HG02884 (cell line): ENCODE measurements around the gene ATG10.

ENCODE experiments used
- ATAC-seq: cut with Tn5 transposase; IDR thresholded peaks from one replicate; pipeline ENCODE4 v1.9.1; 2021; ENCODE audit warnings: mild to moderate bottlenecking, moderate library complexity; ENCODE audit not compliant: unreplicated experiment

The ATG10 gene

DNA sequence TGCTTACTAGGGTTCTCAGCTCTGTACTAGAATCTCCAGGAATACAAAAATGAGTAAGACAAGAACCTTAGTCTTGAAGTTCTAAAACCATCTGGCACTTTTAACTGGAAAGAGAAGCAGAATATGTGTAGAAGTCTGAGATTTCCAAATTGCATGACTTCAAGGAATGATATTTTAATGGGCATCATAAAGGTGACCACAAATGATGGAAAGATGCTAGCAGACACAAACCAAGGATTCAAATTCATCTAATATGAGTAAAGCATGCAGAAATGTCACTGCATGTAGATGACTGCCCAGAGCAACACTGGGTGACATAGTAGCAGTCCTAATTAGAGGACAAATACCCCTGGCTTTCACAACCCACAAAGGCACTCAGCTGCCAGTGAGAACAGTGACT lies 189.1 kb downstream of the ATG10 start:
- no peak for ATAC-seq

DNA sequence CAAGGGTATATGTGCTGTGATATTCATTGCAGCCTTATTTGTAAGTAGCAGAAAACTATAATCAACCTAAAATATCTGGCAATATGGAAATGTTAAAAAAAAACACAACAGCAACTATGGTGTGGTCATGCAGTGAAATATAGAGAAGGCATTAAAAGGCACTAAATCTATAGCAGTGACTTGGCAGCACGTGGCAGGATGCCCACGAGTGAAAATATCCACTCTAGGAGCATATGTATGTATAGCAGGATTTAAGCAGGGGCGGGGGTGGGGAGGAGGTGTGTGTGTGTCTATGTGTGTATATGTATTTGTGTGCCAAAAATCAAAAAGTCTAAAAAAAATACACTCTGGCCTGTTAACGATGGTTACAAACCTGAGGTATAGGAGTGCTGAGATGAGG lies 190.8 kb downstream of the ATG10 start:
- ATAC-seq, result no peak

DNA sequence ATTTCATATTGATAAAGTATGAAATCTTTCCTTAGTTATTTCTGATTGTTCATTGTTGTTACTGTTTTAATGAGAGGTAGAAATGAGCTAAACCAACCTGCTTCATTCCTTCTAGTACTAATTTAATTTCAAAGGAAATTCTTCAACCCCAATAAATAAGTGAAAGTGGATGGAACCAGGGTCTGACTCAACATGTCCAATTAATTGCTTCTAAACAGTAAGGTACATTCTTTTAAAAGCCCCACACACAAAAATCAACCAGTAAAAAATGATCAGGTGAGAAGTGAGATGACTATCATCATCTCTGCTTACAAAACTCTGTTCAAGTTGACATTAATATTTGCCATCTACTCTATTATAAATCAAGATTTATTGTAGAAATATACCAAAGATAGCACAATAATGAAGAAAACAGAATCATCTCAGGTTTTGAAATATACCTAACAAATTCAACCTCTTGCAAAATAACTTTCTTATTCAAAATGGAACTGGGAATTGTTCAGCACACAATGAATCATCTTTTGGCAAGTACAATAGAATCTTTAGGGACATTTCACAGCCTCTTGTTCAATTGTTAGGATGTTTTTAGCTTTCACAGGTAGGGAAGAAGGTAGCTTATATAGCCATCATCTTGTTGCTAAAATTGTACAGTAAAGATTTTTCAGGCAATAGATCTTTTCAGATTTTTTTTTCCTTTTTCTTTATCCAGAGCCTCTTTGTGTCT lies 191.8 kb downstream of the ATG10 start:
- ATAC-seq, result no peak

DNA sequence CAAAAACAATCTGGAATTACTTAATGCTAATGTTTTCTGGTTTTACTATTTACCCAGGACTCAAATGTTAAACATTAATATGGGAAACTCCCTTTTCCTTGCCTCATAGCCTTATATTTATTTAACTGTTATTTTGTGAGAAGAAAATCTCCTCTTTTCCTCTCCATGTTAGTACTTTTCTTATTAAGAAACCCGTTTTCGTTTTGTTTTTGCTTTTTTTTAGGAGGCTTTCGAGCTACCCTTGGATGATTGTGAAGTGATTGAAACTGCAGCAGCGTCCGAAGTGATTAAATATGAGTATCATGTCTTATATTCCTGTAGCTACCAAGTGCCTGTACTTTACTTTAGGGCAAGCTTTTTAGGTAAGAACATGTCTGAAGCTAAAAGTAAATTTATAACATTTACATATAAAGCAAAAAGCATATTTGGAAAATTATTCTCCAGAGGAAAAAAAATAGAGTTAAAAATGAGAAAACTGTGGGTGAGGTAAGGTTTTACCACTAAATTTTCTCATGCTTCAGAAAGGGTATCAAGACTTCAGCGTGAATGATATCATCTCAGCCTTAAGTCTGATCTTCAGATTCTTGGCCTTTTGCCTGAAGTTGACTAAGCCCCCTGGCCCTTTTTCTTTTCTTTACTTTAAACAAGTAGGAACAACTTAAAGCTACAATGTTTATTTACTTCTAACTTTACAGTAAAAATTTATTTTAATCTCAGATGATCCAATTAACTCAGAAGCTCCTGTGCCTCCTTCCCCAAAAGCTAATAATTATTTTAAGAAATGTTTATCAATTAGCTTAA lies 192.6 kb downstream of the ATG10 start:
- no peak for ATAC-seq

DNA sequence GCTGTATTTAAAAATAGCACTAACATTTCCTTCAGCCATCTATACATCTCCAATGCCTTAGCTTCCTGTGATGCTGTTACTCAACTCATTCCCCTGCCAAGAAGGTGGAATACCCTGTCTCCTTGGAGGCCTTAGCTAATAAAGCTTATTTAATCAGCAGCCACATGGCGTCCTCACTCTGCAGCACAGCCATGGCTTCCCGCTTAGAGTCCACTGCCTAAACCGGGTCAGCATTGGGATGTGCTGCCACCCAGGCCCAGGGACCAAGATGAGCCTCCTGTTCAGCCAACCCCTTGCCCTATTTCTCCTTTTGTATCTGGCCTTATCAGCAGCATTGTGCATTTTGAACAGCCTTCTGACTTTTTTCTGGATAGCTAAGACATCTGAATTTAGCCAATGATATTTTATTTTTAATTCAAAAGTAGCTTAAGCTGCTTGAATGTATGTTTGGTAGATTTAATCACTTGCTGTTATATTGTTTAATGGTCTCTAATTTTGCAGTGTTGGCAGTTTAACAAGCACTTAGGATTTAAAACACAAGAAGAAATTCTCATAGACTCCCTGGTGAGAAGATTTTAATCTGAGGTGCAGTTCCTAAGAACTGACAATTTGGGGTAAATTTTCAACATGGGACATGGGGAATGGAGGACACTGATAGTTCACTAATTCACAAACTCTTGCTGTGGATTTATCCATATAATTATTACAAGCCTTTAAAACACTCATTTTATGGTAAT lies 193.3 kb downstream of the ATG10 start:
- ATAC-seq, result no peak

DNA sequence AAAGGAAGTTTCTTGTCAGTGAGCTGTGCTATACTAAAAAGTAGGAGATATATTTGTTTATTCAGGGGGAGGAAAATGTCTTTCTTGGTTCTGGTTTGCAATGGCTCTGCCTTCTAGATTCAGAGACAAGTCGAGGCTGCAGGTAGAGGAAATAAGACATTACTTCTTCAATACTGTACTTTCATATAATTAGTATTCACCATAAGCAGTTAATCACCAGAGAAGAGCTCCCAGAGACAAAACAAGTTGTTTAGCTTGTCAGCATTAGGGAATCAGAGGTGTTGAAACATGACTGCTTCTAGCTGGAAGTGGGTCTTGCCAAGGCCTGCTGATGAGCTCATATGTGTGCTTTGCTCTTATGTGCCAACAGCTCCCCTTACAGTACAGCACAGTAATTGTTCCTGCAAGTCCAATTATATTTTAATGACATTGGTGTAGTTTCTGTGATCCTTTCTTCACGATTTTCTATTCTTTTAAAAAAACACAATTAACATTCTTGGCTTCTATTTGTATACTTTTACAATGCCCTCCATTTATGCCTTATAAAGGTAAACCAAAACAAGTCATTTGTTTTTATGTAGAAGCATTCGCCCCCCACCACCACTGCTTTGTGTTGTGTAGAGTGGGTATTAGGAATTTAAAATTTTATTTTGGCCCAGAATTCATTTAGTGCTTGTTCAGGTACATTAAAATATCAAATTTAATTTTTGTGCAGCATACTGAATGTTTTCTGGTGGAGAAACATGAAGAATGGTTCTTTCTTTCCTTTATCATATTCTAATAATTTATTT lies 194.1 kb downstream of the ATG10 start:
- peak; percentile 86 for ATAC-seq

DNA sequence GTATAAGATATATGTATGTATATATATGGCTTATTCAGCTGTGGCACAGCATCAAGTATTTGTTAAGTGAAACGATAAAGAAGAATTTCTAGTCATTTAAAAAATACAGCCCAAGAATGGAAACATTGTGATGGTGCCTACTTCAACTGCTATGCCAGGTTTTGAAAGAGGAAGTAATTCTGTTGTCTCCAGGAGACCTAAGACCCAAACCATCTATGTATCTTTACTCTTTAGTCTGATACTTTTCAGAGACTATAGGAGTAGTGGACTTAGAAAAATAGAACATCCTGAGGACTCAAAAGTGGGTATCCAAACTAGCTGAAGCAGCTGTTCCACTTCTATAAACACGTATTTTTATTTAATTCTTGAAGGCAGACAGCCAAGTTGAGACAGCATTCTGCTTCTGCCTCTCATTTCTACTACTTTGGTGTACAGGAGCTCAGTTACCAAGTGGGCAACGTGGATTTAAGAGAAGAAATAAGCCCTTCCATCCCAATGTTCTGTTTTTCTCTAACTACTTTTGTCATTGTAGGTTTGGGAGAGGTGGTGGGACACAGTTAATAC lies 195.6 kb downstream of the ATG10 start:
- no peak for ATAC-seq

DNA sequence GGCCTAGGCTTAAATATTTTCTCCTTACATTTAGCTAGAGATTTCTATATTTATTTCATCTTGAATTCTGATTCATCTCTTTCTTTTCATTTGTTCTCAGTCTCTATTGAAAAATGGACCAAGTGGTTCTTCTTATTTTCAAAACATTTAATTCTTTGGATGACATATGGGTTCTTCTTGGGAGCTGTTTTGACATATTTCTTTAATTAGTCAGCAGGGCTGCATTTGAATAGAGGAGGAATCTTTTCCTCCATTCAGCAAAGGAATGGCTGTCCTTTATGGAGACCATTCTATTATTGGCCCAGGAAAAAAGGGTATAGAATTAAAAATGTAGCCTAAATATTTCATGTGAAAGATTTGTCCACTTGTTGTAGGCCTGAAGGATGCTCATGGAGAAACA lies 196.5 kb downstream of the ATG10 start:
- ATAC-seq, result no peak

DNA sequence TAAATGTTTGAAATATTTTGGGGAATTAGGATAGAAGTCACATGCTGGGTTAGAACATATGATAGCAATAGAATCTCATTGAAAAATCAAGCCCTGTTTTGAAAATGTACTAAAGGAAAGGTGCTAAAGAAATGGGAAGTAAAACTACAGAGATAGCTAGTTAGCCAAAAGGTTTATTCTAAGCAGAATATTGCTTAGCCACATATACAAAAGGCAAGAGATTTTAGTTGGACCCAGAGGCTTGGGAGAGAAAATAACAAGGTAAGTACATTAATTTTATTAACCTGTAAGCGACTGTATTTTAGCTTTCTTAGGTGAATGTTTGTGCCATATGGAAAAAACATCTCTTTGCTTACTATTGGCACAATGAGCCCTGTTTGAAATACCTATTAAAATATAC lies 198.1 kb downstream of the ATG10 start:
- no peak for ATAC-seq

DNA sequence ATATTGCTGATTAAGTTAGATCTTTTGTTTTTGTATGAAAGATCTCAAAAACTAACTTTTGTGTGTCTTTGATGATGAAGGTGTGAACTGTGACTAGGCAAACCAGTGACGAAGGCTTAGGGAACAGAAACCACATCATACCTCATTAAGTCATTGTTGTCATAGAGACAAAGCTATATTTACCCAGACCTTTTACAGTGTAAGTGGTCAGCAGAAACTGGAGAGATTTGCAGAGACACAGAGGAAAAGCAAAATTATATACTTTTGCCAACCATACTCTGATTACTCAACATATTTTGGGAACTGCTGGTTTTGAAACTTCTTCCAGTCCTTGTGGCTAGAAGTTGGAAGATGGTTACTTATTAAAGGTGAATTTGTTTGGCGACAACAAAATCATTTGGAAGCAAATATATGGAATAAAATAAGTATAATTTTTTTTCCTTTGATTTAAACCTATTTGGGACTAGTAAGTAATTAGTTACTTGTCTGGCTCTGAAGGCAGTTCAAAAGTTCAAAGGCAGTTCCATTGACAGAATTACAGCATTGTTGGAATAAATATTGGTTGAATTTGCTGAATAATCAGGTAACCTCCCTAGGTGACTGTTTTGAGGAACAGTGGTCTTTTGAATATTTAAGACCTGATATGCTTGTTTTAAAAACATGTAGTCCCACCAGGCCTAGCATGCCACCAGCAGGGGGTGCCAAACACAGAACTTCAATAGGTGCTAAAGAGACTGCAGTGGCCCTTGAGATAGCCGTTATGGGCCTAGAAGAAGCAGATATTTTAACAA lies 202.5 kb downstream of the ATG10 start:
- ATAC-seq, result peak; percentile 98

DNA sequence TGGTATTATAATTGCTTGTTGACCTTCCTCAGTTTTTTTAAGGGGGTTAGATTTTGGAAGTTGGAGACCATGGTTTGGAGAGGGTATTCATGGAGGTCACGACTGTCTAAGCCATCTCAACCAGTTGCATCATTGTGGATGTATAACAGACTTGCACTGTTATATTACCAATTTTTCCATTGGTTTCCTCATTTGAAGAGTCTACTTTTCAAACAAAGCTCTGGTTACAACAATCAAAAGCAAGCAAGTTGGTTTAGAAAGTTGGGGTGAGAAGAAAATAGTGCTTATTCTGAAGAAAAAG lies 203.0 kb downstream of the ATG10 start:
- ATAC-seq, result no peak

DNA sequence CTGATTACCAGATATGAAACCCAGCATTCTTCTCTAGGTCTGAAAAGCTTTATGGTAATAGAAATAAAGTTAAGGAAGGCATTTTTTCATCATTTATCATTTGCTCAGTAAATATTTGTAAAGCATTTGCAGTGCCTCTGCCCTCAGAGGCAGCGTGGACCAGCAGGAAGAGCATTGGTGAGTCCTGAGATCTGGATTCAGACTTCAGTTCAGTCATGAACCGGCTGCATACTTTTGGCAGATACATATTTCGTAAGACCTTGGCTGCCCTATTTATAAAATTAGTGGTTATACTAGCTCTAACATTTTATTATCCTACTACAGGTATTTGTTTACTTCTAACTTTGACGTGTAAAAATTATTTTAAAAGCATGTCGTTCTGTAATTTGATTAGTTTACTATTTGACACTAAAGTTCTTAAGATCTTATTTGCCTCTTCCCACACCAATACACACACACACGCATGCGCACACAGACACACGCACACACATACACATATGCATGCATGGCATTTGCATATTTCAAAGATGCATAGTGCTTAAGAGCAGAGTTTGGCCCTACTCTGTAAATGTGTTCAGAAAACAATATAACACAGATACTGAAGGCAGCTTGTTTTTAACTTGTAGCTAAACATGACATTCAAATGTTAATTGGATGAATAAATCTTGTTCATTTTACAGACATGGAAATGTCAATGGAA lies 204.4 kb downstream of the ATG10 start:
- no peak for ATAC-seq

DNA sequence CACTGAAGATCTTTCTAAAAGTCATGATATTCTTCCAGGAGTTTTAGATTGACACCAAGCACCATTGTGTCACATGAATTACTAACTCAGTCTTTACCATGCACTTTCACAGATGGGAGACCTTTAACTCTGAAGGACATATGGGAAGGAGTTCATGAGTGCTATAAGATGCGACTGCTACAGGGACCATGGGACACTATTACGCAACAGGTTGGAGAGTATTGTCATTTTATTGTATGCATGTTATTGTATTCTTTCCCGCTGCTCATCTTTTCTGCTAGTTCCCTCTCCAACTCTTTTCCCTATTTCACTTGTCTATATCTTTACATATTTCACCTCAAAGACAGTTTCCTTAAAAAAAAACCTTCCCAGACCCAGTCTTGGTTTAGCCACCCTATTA lies 206.6 kb downstream of the ATG10 start:
- ATAC-seq, result no peak

DNA sequence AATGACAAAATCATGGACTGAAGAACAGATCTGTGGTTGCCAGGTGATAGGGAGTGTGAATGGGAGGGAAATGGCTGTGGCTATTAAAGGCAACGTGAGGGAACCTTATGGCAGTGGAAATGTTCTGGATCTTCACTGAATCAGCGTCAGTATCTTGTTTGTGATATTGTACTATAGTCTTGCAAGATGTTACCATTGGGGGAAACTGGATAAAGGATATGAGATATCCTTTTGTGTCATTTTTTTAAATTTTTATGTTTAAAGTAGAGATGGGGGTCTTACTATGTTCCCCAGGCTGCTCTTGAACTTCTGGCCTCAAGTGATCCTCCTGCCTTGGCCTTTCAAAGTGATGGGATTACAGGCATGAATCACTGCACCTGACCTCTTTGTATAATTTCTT lies 210.8 kb downstream of the ATG10 start:
- no peak for ATAC-seq

DNA sequence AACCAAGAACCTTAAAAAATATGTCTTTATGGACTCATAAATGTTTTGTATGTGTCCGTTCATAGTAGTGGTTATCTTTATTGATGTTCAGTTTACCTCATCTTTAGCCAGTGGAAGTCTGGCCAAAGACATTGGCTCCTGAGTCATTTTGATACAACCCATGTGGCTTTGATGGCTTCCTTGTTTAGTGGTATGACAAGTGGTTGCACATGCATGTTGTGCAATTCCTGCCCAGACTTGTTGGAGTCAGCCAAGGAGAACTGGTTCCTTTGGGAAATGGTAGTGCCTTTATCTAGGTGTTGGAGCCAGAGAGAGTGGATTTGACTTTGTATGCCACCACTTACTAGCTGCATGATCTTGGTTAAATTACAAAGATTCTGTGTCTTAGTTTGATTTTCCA lies 212.0 kb downstream of the ATG10 start:
- ATAC-seq, result no peak

DNA sequence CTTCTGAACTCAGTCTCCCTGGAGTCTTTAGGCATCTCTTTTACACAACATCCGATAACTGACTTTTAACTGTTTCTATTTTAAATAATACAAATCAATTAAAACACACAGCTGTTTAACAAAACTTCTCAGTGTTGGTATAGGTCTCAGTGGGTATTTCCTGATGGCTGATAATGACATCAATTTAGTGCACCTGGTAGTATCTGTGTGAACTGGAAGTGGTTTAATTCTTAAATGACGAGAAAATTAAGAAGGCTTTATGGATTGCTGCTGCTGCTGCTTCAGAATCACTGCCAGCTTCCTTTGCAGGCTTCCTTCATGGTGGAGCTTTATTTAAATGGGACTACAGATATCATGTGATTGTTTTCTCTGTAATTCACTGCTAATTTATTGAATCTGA lies 214.0 kb downstream of the ATG10 start:
- no peak for ATAC-seq

DNA sequence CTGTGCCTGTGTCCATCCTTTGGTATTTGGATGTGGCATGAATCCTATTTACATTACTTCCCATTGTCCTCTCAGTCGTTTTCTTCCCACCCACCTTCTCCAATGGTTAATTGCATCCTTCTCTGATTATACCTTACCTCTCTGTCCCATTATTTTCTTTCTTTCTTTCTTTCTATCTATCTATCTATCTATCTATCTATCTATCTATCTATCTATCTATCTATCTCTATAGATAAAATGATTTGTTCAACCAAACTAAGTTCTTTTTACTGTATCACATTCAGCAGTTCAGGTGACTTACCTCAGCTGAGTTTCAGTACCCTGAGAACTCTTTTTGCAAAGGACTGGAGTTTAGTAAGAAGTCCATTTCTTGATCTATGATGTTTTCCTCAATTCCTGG lies 225.7 kb downstream of the ATG10 start:
- ATAC-seq, result no peak

DNA sequence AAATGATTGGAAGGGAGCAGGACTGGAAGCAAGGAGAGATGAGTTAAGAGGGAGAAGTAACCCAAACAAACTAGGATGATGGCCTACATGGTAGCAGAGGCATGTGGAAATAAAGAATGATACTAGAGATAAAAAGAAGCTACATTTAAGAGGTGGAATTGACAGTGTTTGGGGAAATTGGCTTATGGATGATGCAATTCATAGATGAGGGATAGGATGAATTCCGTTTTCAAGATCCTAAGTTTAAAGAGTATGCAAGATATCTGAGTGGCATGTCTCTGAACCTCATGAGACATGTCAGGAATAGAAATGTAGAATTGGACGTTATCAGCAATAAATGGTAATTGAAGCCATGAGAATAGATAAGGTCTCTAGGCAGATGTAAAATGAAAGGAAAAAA lies 232.7 kb downstream of the ATG10 start:
- no peak for ATAC-seq

DNA sequence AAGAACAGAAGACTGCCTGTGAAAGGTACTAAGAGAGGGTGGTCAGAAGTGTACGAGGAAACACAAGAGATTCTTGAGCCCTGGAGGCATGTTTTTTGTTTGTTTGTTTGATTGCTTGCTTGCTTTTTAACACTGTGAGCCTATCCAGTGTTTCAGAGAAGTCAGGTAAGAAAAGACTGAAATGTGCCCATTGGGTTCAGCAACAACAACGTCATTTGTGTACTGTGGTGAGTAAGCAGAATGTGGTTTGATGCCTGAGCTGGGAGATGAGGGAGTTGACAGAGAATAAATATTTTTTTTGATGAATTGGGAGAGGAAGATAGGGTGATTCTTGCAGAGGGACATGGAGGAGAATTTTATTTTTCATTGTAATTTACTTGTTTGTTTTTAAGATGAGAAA lies 233.2 kb downstream of the ATG10 start:
- no peak for ATAC-seq

DNA sequence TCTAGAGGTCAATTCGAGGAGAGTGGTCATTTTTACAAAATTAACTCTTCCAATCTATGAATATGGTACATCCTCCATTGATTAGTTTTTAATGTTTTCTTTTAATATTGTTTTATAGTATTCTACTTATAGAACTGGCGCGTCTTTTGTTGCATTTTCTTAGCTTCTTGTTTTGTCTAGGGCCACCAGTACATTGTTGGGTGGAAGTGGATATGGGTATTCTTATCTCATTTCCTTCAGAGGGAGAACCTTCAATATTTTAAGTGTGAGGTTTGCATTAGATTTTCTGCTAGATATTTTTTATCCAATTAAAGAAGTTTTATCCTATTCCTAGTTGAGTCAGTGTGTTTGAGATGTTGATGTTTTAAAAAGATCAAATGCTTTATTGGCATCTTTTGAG lies 236.5 kb downstream of the ATG10 start:
- no peak for ATAC-seq
